ENCODE measurements around the gene KLHL5.

KLHL5 gene

DNA sequence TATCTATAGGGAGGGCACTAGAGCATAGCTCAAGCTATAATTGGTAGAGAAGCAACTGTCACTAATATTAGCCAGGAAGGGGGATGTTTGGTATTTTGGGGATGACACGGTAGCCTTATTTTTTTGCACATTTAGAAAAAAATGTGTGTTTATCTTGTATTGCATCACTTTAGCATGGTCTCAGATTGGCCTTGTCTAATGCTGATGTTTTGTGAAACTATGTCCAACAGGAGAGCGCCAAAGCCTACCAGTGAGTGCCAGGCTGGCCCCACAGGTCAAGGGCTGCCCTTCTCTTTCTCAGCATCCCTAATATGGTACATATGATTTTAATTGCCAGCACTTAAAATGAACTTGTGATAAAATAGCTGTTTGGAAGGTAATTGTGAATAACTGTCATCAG lies 95.5 kb downstream of the KLHL5 start:
- Histone ChIP-seq H3K9me3 (ENCODE audit: low read depth, low read length) (no peaks in the 10 kb centered on the region), H3K27ac (no peak overlapping the region), H3K9ac (ENCODE audit: insufficient read length) (no peak overlapping the region), H3K36me3 (ENCODE audit: insufficient read depth, low read length) (no peaks in the 10 kb centered on the region), H3K4me3 (no peak overlapping the region)
- DNase-seq (ENCODE audit: low read depth, low spot score), result no peak
- TF ChIP-seq FOXP2 (optimal IDR thresholded peaks at IDR 0.05; ENCODE audit: control extremely low read depth, extremely low read length, insufficient read depth) (no peak), POLR2AphosphoS5 (IDR thresholded peaks at IDR 0.05; ENCODE audit: borderline replicate concordance, low read depth, low read length) (no peak), EZH2 (IDR thresholded peaks at IDR 0.05) (no peak)

DNA sequence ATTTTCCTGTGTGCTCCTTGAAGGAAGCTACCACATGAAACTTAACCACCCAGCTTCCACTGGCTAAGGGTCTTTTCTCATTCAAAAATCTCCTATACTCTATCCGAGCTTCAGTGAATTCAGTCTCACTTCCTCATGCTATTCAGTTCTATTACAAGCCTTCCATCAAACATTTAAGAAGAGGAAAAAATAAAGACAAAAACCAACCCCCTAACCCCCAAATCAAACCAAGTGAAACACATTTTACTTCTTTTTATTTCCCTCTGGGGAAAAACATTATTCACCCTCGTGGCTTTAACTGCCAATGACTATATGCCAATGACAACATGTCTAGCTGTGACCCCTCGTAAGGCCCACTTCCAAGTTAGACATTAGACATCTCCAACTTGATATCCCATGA lies 104.1 kb downstream of the KLHL5 start:
- Histone ChIP-seq H3K9ac (ENCODE audit: insufficient read length) (no peak overlapping the region), H3K4me3 (no peak overlapping the region), H3K9me3 (ENCODE audit: low read depth, low read length) (no peaks in the 10 kb centered on the region), H3K36me3 (ENCODE audit: insufficient read depth, low read length) (no peaks in the 10 kb centered on the region), H3K27ac (no peak overlapping the region)
- no peak for DNase-seq (ENCODE audit: low read depth, low spot score)
- TF ChIP-seq EZH2 (IDR thresholded peaks at IDR 0.05) (no peak), POLR2AphosphoS5 (IDR thresholded peaks at IDR 0.05; ENCODE audit: borderline replicate concordance, low read depth, low read length) (no peak), FOXP2 (optimal IDR thresholded peaks at IDR 0.05; ENCODE audit: control extremely low read depth, extremely low read length, insufficient read depth) (no peak)

DNA sequence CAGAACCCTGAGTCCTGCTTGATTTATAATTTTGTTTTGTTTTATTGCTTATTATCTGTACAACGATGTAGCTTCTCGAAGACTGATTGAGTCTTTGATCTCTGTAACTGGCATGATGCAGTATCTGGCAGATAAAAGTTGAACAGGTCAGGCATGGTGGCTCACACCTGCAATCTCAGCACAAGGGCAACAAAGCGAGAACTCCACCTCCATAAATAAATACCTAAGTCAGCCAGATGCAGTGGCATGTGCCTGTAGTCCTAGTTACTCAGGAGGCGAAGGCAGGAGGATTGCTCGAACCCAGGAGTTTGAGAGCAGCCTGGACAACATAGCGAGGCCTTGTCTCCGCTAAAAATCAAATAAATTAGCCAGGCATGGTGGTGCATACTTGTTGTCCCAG lies 104.6 kb downstream of the KLHL5 start:
- Histone ChIP-seq H3K27ac (no peak overlapping the region), H3K4me3 (no peak overlapping the region), H3K9me3 (ENCODE audit: low read depth, low read length) (no peaks in the 10 kb centered on the region), H3K36me3 (ENCODE audit: insufficient read depth, low read length) (no peaks in the 10 kb centered on the region), H3K9ac (ENCODE audit: insufficient read length) (no peak overlapping the region)
- no peak for DNase-seq (ENCODE audit: low read depth, low spot score)
- no peak for TF ChIP-seq FOXP2 (optimal IDR thresholded peaks at IDR 0.05; ENCODE audit: control extremely low read depth, extremely low read length, insufficient read depth)
- TF ChIP-seq EZH2 (IDR thresholded peaks at IDR 0.05), result no peak
- no peak for TF ChIP-seq POLR2AphosphoS5 (IDR thresholded peaks at IDR 0.05; ENCODE audit: borderline replicate concordance, low read depth, low read length)

DNA sequence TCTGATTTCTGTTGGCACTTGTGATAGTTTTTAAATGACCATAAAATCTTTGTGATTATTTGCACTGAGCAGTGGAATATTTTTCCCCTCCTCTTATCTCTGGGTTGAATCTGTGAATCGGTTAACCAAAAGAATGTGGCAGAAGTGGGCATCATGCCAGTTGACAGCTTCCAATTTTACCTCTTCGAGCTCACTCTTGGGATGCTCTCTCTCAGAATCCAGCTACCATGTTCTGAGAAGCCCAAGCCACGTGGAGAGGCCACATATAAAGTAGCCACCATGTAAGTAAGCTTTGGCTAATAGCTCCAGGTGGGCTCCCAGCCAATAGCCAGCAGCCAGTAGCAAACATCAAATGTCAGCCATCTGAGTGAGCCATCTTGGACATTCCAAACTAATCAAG lies 107.4 kb downstream of the KLHL5 start:
- H3K9ac ChIP-seq (ENCODE audit: insufficient read length), result no peak overlapping the region

DNA sequence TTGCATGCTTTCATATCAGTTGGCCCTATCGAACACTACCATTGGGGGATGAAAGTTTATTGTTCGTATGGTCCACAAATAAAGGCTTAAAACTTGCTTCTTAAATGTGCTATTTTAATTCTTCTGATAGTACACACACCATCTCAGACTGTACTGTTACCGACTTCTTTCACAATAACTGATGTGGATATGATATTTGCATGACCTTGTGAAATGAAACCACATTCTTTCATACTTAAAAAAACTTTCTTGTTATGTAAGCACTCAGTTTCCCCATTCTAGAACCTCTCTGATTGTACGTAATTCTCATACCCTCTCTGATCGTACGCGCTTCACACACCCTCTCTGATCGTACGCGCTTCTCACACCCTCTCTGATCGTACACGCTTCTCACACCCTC lies 108.3 kb downstream of the KLHL5 start:
- no peak overlapping the region for H3K4me3 ChIP-seq
- no peak overlapping the region for H3K27ac ChIP-seq
- H3K36me3 ChIP-seq (ENCODE audit: insufficient read depth, low read length), result no peaks in the 10 kb centered on the region
- H3K9me3 ChIP-seq (ENCODE audit: low read depth, low read length), result no peaks in the 10 kb centered on the region
- no peak for TF ChIP-seq FOXP2 (optimal IDR thresholded peaks at IDR 0.05; ENCODE audit: control extremely low read depth, extremely low read length, insufficient read depth)
- no peak for TF ChIP-seq POLR2AphosphoS5 (IDR thresholded peaks at IDR 0.05; ENCODE audit: borderline replicate concordance, low read depth, low read length)
- no peak for TF ChIP-seq EZH2 (IDR thresholded peaks at IDR 0.05)
- DNase-seq (ENCODE audit: low read depth, low spot score), result no peak
- H3K9ac ChIP-seq (ENCODE audit: insufficient read length), result no peak overlapping the region

More for the DNA sequence above, 107.4 kb downstream of the KLHL5 start:
- no peak overlapping the region for H3K27ac ChIP-seq
- H3K9me3 ChIP-seq (ENCODE audit: low read depth, low read length), result no peaks in the 10 kb centered on the region
- TF ChIP-seq POLR2AphosphoS5 (IDR thresholded peaks at IDR 0.05; ENCODE audit: borderline replicate concordance, low read depth, low read length) (no peak), FOXP2 (optimal IDR thresholded peaks at IDR 0.05; ENCODE audit: control extremely low read depth, extremely low read length, insufficient read depth) (no peak), EZH2 (IDR thresholded peaks at IDR 0.05) (no peak)
- no peak for DNase-seq (ENCODE audit: low read depth, low spot score)
- no peaks in the 10 kb centered on the region for H3K36me3 ChIP-seq (ENCODE audit: insufficient read depth, low read length)
- H3K4me3 ChIP-seq, result no peak overlapping the region
